Transverse colon (tissue), 4 donors: ENCODE data around the gene MRPS10. TPM values are rescaled to one million over a fixed set of nuclear protein-coding genes. Genes with fewer than 3 reads are reported as not detected.

Experiments
- DNase-seq: peaks from one replicate; pipeline ENCODE4 v3.0.0-alpha.2; 2019
- H3K27ac ChIP-seq, 4 donors: fragments of 200-600 bp; sonication (generic); 2 replicates each; pipeline ENCODE4 v1.5.1; 2016 to 2018; ENCODE audit warnings: inconsistent platforms in 4 of 4
- H3K27me3 ChIP-seq: fragments of 200-600 bp; sonication (generic); 2 replicates; pipeline ENCODE4 v1.5.1; 2017; ENCODE audit warnings: inconsistent platforms
- H3K36me3 ChIP-seq, 4 donors: fragments of 200-600 bp; sonication (generic); 2 replicates each; pipeline ENCODE4 v1.5.1; 2017 to 2019; ENCODE audit warnings: inconsistent platforms in 4 of 4
- H3K4me1 ChIP-seq, 4 donors: fragments of 200-600 bp; sonication (generic); 2 replicates each; pipeline ENCODE4 v1.5.1; 2017 to 2020; ENCODE audit warnings: inconsistent platforms in 4 of 4
- H3K4me3 ChIP-seq, 4 donors: fragments of 200-600 bp; sonication (generic); 1 replicate in 1 of 4; 2 replicates in 3 of 4; pipeline versions ENCODE4 v1.5.1 to v1.6.1; 2017 to 2019; ENCODE audit warnings: inconsistent platforms in 4 of 4
- H3K9me3 ChIP-seq, 2 donors: fragments of 200-600 bp; sonication (generic); 2 replicates each; pipeline ENCODE4 v1.5.1; 2017 to 2019; ENCODE audit warnings: inconsistent platforms in 2 of 2
- EP300 ChIP-seq: sonication (generic); formaldehyde crosslinking; IDR thresholded peaks from one replicate; pipeline ENCODE4 v1.6.1; 2017; ENCODE audit warnings: antibody characterized with exemption, low read depth
- POLR2A ChIP-seq: fragments of 450-650 bp; IDR thresholded peaks from one replicate; pipeline ENCODE4 v1.6.1; 2016; ENCODE audit warnings: antibody characterized with exemption, mild to moderate bottlenecking, moderate library complexity
- POLR2AphosphoS5 ChIP-seq, 3 donors: sonication (generic); formaldehyde crosslinking; IDR thresholded peaks; one replicate each; pipeline ENCODE4 v1.6.1; 2016; ENCODE audit warnings: antibody characterized with exemption in 3 of 3
- whole genome bisulfite sequencing, 2 donors: methylation state at CpG; one replicate each; pipeline ENCODE4 v1.1.5; 2018; ENCODE audit warnings: low coverage in 1 of 2; 5-methylcytosine and 5-hydroxymethylcytosine counted together
- in situ Hi-C, 4 donors: fragments of 200-750 bp; cut with MboI; loops; one replicate each; pipeline versions ENCODE4 v1.15.0 to v1.15.1; 2017; ENCODE audit warnings: low sequenced_read_pairs in 3 of 4, low pct_ligation_motif_present in 1 of 4, low pct_unique_long_range_greater_than_20kb in 1 of 4
- intact Hi-C: fragments of 100-400 bp; cut with DNase I; formaldehyde crosslinking; loops from one replicate; pipeline ENCODE4 v1.15.1; 2023; ENCODE audit warnings: low total_unique reads
- total RNA-seq, 4 donors: library from RNA; depleted of rRNA; stranded (reverse); fragments of >200 nt; gene quantifications; one replicate each; pipeline ENCODE4 v1.1.0, GENCODE V29; 2016
- TF ChIP-seq, protein P1 (sequence below), 5 experiments: fragments of 200-600 bp in 3 of 5; fragments of 450-650 bp in 2 of 5; sonication (generic) in 3 of 5; IDR thresholded peaks; 1 replicate in 2 of 5; 2 replicates in 3 of 5; pipeline ENCODE4 v1.5.1; 2016 to 2017; ENCODE audit warnings: antibody characterized with exemption in 5 of 5, inconsistent platforms in 3 of 5, mild to moderate bottlenecking in 2 of 5, moderate library complexity in 1 of 5

The MRPS10 gene
- total RNA-seq, 4 donors from 2014 or later, result 23.6 to 75.4 (median 24.6) TPM

- Histone ChIP-seq H3K27ac (peak overlapping the region; percentile 26 to 62 (median 38)), H3K4me1 (peaks cover 0 to 7% (median 3%) of the 10 kb centered on the region in 4 donors), H3K27me3 (no peaks in the 10 kb centered on the region), H3K4me3 (no peak overlapping the region), H3K36me3 (no peaks in the 10 kb centered on the region), H3K9me3 (no peaks in the 10 kb centered on the region)
- intact Hi-C loops (no loop called here), in situ Hi-C loops (loop anchor here in 2 of 4 donors (25.0 kb wide), 2 partner anchors 263 to 288 kb away; partner anchors contain the start of genes BYSL (in 1 of the 2), CCND3 (in 1 of the 2) and MED20 (in 1 of the 2))
- 67 to 68% methylated on average over 1 of the region's 1 CpG for WGBS, 2 donors
- TF ChIP-seq EP300 (no peak), POLR2AphosphoS5 (IDR thresholded peaks at IDR 0.05) (peak in 2 of 3 donors; percentile 30 to 61), POLR2A (no peak)
- TF ChIP-seq, protein P1, sequence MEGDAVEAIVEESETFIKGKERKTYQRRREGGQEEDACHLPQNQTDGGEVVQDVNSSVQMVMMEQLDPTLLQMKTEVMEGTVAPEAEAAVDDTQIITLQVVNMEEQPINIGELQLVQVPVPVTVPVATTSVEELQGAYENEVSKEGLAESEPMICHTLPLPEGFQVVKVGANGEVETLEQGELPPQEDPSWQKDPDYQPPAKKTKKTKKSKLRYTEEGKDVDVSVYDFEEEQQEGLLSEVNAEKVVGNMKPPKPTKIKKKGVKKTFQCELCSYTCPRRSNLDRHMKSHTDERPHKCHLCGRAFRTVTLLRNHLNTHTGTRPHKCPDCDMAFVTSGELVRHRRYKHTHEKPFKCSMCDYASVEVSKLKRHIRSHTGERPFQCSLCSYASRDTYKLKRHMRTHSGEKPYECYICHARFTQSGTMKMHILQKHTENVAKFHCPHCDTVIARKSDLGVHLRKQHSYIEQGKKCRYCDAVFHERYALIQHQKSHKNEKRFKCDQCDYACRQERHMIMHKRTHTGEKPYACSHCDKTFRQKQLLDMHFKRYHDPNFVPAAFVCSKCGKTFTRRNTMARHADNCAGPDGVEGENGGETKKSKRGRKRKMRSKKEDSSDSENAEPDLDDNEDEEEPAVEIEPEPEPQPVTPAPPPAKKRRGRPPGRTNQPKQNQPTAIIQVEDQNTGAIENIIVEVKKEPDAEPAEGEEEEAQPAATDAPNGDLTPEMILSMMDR (IDR thresholded peaks at IDR 0.05), result no peak
- no peak for DNase-seq
Observed at GRCh38 chr6:42200035-42200434, 17.6 kb downstream of the MRPS10 start.

GRCh38 chr6:42199106-42199981 is 18.3 kb downstream of the MRPS10 start:
- Histone ChIP-seq H3K27ac (peak overlapping the region in 2 of 4 donors; percentile 29 to 62), H3K9me3 (no peaks in the 10 kb centered on the region), H3K36me3 (no peaks in the 10 kb centered on the region), H3K4me1 (peaks cover 0 to 3% (median under 1%) of the 10 kb centered on the region in 4 donors), H3K27me3 (no peaks in the 10 kb centered on the region), H3K4me3 (no peak overlapping the region)
- WGBS, 2 donors, result 91 to 93% methylated on average over 5 of the region's 5 CpGs
- in situ Hi-C loops, result no loop called here
- no peak for DNase-seq
- intact Hi-C loops, result no loop called here
- TF ChIP-seq POLR2A, result no peak
- no peak for TF ChIP-seq EP300
- TF ChIP-seq, protein P1 (IDR thresholded peaks at IDR 0.05), result no peak

- 71 to 78% methylated on average over 11 to 13 of the region's 13 CpGs for WGBS, 2 donors
- in situ Hi-C loops, result no loop called here
- Histone ChIP-seq H3K27me3 (no peaks in the 10 kb centered on the region), H3K4me1 (no peaks in the 10 kb centered on the region), H3K9me3 (no peaks in the 10 kb centered on the region), H3K27ac (peak overlapping the region in 1 of 4 donors; percentile 29), H3K4me3 (no peak overlapping the region), H3K36me3 (no peaks in the 10 kb centered on the region)
- TF ChIP-seq POLR2AphosphoS5 (IDR thresholded peaks at IDR 0.05), result no peak
- TF ChIP-seq POLR2A, result no peak
- TF ChIP-seq EP300, result no peak
- TF ChIP-seq, protein P1 (IDR thresholded peaks at IDR 0.05), result no peak
- no peak for DNase-seq
- intact Hi-C loops, result no loop called here
Observed at GRCh38 chr6:42197555-42198362, 19.9 kb downstream of the MRPS10 start.

- Histone ChIP-seq H3K4me1 (no peaks in the 10 kb centered on the region), H3K27ac (no peak overlapping the region), H3K36me3 (no peaks in the 10 kb centered on the region), H3K27me3 (no peaks in the 10 kb centered on the region), H3K4me3 (no peak overlapping the region), H3K9me3 (no peaks in the 10 kb centered on the region)
- no peak for TF ChIP-seq POLR2A
- no peak for DNase-seq
- 63 to 73% methylated on average over 1 to 4 of the region's 4 CpGs for WGBS, 2 donors
- in situ Hi-C loops, result no loop called here
- intact Hi-C loops, result no loop called here
Observed at GRCh38 chr6:42195415-42195814, 22.2 kb downstream of the MRPS10 start.
